ENCODE results near the gene TMEM273.

The TMEM273 gene

DNA sequence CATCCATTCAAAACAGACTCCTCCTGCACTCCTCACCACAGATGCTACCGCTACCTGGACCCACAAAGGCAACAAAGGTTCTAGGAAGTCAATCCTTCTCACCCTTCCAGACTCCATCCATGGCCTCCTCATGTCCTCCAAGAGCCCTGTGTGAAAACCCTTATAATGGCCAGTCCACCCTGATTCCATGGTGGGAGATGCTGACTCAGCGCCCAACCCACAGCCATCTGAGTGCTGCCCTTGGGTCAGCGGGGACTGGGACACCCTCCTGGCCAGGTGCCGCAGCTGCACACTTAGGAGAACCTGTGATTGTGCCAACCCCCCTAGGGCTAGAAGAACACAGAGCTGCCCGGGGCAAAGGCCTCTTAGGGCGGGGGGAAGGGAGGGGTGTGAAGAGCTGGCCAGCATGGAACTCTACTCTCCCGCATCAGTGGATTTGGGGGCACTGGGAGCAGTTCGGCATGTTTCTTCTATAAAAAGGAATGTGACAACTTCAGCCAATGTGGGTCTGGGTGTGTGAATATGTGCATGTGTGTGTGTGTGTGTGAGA lies 25.4 kb downstream of the TMEM273 start:
- DNase-seq (ENCODE audit: low spot score): no peak

DNA sequence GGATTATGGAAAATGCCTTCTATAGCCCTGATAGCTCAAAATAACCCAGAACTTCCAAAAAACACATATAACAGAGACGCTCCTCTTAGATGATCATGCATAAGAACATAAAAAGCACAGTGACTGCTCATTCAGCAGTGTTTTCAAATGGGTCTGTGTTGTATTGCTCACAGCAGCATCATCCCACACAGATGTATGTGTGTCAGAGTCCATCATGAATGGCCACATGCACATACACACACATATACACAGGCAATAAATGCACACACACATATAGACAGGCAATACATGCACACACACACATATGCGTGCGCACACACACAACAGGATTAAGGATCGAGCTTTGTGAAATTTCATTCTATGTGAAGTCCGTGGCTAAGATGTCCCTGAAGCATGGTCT lies 26.1 kb downstream of the TMEM273 start:
- DNase-seq (ENCODE audit: low spot score): no peak

DNA sequence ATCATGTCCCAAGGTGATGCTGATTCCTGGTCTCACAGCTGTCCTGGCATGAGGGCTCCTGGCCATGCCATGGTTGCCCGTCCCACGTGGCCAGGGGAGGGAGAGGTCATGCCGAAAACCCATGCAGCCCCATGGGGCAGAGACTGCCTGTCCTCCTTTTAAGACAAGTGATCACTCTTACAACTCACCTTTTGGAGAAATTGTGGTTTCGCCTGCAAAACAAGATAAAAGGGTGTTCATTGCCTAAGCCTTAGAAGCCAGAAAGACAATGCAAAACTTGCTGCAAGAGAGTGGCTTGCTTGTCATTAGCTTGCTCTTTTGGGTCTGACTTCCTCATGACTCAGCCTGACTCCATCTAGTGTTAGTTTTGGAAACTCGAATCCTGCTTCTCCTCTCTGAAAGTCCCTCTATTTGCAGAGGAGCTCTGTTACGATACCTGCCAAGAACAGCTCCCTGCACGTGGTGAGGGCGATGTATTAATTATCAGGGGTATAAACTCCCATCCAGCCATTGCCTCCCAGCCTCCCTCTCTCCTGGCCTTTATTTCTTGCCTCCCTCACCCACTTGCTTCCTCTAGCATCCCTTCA lies 26.7 kb downstream of the TMEM273 start:
- DNase-seq (ENCODE audit: low spot score): no peak

DNA sequence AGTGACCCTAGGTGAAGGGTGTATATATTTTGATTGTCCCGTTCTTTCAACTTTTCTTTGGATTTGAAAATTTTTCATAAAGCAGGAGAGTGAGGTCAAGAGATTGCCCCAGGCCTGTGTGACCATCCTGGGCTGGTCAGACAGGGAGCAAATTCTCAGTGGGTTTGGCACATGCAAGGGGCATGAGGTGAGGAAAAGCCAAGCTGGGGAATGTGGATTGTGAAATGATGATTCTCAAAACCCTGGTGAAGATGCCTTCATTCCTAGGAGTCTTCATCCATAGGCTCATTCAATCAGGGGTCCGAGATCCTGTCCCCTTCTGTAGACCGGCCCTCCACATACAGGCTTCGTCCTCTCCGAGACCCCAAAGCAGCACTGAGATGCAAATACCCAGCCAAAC lies 27.4 kb downstream of the TMEM273 start:
- DNase-seq (ENCODE audit: low spot score): no peak

DNA sequence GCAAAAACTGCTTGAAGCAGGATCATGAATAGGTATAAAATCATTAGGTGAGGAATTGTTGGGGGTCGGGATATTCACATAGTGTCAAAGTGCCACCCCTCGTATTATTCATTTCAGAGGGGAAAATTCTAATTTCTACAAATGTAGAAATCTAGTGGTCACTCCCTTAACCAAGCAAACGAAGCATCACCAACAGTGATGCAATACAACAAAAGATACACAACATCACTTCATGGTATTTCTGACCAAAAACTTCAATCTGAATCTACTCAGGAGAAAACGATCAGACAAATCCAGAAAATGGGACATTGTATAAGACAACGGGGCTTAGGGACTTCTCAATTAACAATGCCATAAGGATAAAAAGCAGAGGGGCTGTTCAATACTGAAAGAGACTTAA lies 28.1 kb downstream of the TMEM273 start:
- DNase-seq (ENCODE audit: low spot score): no peak

DNA sequence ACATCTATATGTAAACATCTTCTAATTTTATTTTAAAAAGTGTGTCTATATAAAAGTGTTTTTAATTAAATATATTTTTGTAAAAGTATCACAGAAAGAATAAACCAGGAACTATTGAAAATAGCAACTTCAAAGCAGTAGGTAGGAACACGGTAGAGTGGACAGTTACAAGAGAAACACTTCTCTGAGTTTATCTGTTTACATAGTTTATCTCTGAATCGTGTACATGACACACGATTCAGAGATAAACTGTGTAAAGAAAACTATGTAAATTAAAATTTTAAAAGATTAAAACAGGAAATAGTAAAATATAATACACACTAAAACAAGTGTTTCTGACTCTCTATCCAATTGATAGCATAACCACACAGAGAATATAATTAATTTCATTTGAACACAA lies 29.3 kb downstream of the TMEM273 start:
- no peak for DNase-seq (ENCODE audit: low spot score)

DNA sequence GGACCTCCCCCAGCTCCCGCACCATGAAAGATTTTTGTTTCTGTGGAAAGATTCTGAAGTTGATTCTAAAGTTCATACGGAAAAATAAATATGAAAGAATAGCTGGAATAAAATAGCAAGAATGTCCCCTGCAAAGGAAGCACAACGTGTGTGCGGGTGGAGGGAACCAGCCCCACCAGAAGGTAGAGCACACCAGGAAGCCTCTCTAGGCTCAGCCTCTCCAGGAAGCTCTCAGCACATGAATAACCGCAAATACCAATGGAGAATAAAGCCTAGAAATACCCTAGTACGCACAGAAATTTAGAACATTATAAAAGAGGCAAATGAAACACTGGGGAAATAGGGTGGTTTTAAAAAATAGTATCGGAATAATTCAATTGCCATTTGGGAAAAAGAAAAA lies 29.8 kb downstream of the TMEM273 start:
- no peak for DNase-seq (ENCODE audit: low spot score)

DNA sequence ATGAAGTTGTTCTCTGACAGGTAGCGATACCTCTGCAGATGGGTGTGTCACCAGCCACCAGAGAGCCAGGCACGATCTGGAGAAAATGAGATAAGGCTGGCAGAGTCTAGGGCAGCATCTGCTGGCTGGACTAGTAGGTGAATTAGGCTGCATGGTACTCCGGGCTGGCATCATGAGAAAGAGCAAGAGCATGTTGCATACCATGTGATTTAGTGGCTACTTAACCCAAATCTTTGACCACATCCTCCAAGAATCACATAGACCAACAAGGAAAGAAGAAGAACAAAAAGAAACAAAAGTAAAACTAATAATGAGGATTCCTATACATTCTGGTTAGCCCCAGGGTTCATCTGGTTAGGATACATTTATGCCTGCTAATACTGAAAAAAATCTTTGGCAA lies 31.0 kb downstream of the TMEM273 start:
- DNase-seq (ENCODE audit: low spot score): no peak

DNA sequence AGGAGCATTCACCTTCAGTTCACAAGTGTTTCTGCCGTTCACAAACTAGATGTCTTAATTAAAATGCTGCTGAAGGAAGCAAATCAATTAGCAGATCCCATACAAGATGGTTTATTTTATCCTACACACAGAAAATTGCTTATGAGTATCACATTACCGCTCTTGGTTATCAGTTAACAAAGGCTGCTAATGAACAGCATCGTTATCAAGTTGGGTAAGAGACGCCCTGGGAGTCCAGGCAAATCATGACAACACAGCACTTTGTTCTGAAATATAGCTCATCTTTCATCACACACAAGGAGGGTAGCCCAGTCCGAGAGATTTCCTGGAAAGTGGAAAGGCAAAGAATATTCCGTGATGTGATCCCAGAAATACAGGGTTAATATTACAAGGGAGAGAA lies 33.5 kb downstream of the TMEM273 start:
- DNase-seq (ENCODE audit: low spot score): no peak

DNA sequence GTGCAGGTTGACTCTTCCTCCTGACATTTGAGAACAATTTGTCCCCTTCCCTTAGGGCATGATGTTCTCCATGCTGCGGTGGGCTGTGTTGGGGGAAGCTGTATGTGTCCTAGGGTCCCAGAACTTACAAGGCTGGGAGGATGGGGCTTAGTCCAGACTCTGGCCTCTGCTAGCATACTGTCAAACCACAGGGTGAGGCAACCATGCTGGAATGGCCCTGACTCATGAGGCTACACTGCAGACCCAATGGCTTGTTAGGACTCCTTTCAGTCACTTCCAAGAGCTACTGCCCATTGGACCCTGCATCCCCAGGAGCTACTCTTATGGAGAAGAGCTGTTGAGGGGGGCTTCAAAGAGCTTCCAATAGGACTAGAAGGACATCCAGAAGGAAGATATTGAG lies 34.2 kb downstream of the TMEM273 start:
- no peak for DNase-seq (ENCODE audit: low spot score)

DNA sequence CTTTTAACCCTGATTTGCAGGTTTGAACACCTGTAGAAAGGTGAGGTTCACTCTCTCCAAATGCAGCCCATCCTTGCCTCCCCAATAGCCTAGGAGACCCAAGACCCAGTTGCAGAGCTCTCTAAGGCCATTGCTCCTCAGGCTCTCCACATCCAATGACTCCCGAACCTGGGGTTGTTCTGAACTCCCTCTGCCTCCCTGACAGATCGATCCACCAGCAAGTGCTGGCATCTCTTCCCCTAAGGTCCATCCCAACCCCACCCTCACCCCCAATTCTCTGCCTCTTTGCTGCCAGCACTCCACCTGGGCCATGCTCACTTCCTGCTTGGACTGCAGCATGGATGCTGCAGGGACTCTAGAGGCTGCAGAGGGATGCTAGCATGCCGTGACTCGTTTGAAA lies 35.1 kb downstream of the TMEM273 start:
- no peak for DNase-seq (ENCODE audit: low spot score)

DNA sequence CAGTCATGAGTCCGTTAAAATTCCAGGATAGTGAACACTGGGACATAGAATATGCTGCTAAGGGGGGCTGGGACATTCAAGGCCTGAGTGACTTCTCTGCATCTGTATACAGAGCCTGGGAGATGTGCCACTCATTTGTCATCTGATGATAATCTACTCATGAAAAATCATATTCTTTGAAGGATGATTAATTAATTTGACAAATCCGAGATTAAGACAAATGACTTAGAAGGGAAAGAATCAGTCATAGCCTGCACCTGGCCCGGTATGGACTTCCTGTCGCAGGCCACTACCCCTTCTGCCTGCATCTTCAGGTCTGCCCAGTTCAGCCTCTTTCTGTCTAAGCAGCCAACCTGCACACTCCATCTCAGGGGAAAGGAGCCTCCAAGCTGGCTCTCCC lies 35.5 kb downstream of the TMEM273 start:
- DNase-seq (ENCODE audit: low spot score): no peak

DNA sequence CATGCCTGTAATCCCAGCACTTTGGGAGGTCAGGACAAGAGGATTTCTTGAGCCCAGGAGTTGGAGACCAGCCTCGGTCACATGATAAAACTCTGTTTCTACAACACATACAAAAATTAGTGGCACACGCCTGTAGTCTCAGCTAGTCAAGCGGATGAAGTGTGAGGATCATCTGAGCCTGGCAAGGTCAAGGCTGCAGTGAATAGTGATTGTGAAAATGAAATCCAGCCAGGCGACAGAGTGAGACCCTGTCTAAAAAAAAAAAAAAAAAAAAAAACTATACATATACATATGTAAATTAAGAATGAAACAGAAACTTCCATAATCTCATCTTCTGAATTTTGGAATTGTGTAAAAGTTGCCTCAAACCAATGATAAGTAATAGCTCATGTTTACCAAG lies 36.2 kb downstream of the TMEM273 start:
- no peak for DNase-seq (ENCODE audit: low spot score)

DNA sequence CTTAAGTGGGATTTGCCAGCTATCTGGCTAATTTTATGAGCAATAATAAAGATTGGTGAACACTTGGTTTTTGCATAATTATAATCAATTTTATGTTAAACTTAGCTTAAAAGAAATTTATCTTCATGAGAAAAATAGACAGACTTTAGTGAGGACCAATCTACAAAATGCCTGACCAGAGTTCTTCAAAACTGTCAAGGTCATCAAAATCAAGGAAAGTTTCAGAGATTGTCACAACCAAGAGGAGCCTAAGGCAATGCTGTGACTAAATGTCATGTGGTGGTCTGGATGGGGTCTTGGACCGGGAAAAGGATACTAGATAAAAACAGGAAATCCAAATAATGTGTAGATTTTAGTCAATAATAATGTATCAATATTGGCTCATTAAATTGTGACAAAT lies 36.7 kb downstream of the TMEM273 start:
- no peak for DNase-seq (ENCODE audit: low spot score)

DNA sequence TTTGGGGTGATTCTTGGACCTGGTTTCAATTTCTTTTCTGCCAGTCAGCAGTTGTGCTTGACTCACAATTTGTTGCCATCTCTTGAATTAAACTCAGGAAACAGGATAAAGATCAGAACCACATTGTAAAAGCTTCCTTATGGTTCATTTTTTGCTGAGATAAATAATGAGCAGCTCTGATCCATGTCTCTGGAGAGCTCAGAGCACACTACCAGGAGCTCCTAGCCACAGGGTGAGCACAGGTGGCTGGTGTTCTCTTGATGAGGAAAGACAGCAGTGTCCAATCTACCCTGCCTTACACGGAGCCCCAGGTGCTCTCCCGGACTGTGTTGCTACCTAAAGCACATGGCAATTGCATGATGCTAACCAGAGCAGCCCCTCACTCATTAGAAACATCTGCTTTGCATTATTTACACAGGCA lies 37.2 kb downstream of the TMEM273 start:
- no peak for DNase-seq (ENCODE audit: low spot score)

DNA sequence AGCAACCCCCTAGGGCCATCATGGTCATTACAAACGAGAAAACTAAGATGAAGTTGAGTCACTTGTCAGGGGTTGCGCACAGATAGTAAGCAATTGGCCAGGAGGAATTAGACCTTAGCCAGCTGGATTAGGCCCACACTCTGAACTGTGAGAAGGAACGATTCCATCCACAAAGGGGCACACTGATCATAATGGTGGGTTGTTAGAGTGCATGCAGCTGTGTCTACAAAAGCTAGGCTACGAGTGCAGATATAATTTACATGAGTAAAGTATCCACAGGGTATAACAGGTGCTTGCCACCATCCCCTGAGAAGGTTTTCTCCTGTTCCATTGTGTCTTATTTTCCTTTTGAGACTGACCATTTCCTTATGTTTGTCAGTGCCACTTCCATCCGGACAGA lies 37.8 kb downstream of the TMEM273 start:
- DNase-seq (ENCODE audit: low spot score): no peak

DNA sequence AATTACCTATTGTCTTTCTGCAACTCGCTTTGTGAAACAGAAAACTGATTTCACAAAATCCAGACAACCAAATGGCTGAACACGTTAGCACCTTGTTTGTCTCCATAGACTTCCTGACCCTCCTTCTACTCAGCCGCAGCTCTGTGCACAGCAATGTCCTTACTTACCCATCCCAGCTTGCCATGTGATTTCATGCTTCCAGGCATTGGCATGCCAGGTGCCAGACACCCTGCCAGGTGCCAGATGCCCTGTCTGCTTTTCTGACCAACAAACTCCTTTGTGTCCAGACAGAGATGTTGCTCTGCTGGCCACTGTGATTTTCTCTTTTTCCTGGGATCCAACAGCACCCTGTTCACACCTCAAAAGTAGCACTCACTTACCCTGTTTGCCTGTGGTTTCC lies 38.3 kb downstream of the TMEM273 start:
- DNase-seq (ENCODE audit: low spot score): no peak

DNA sequence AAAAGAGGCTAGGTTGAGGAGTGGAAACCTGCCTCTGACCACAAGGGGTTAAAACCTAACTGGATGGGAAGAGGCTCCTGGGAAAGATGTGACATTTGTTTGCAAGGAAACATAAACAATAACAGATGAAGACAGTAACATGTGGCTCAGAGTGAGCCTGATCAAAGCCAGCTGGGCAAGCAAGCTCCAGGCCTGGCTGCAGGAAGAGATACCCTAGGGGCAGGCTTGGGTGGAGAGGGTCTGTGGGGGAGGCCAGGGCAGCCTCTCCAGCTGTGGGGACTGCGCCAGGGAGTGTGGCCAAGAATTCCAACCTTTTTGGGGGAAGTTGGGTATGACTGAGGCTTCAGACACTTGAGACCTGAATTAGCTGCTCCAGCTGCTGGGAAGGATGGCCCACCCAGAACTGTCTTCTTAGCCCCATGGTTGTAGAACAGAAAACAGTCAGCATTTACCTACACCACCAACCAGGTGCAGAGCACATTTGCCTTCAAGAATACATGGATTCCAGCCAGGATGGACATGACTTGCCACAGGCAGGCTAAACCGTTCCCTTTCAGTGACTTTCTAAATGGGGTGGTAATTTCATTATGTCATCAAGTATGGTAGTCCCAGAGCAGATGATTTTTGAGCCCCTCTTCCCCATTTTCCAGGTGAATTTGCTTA lies 44.0 kb downstream of the TMEM273 start:
- no peak for DNase-seq (ENCODE audit: low spot score)

DNA sequence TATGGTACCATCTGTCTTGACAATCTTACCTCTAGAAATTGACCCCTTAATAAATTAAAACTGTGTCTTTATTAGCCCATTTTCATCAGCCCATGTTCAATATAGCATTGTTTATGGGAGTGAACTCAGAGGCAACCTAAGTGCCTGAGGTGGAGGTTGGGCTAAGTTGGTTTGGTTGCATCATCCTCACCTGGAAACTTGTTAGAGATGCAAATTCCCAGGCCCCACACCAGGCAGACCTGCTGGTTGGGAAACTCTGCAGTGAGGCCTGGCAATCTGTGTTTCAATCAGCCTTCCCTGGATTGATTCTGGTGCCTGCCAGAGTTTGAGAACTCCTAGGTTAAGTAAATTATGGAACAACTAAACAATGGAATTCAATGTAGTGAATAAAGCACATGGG lies 44.9 kb downstream of the TMEM273 start:
- DNase-seq (ENCODE audit: low spot score): no peak

DNA sequence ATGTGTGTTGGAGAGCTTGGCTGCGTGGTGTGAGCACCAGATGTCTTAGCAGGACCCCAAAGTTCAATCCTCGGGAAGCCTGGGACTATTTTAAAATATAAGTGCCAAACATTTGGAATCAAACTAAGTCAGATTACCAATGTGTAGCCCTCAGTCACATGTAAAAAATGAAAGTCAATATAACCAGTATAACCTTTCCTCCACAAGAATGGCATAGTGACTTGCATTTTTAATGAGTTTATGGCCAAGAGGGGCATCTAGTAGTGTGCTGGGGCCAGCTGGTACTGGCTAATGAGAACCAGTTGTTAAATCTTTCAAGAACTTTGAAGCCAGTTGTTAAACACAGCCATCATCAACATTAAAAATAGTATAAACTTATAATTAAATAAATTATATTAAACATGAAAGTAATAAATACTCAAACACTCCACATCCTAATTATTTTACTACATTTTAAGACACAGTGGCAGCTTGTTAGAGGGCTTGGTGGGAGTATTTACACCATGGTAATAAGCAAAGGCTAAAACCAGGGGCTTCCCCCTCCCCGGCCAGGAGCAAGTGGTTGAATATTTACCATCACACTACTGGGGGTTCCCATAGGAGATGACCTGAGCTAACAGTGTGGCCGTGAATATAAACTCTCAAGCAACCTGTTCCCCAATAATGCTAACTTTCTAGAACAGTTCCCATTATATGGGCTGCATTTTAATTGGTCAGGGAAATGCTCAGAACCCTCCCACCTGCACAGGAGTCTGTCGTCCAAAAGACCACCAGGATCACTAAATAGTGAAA lies 46.5 kb downstream of the TMEM273 start:
- no peak for DNase-seq (ENCODE audit: low spot score)

DNA sequence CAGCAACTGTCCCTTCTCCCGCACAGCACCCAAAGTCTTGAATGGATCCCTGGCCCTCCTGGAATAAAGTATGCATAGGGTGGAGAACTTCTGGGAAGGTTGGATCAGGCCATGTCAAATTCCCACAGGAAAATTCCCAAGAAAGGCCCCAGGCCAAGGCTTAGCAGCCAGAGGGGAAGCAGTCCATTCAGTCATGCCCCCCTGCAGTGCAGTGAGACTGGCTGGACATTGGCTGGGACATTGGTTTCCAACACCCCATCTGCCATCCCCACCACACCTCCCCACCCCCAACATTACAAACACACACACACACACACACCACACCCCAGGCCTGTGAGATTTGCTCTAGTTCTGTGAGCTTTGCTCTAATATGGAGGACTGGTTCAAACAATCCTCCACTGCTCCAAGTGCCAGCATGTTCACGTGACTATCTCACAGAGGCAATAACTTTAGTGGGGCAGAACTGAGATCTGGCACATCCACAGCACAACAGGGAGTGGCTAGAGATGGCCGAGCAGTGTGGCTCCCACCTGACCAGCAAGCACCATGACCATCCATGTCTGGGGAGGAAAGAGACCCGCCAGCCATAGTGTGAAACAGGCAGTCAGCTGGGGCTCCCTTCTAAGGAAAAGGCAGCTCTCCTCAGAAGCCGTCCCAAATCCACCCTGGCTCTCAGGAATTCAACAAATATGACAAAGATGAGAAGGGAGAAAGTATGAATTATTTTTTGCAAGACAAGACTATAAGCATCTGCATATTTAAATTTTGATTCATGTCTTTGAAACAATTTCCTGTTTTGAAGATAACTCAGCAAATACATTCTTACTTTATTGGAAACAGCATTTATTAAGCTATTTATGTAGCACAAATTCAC lies 47.6 kb downstream of the TMEM273 start:
- no peak for DNase-seq (ENCODE audit: low spot score)

DNA sequence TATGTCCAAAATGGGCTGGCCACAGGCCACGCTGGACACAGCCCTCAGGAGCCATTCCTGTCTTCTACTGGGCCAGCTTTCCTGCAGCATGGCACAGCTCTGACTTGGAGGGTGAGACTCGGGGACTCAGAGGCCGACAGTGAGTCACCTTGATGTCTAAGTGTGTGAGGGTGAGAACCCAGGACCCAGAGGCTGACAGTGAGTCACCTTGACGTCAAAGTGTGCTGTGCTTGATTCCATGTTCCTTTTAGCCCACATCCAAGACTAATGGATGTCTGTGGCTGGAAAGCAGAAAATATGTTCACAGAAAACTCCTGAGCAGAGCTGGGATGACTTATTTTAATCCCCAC lies 48.4 kb downstream of the TMEM273 start:
- DNase-seq (ENCODE audit: low spot score): no peak
